ENCODE measurements around the gene SH2D5. TPM values are rescaled to one million over a fixed set of nuclear protein-coding genes. Genes with fewer than 3 reads are reported as not detected.
"Not testable (repeated sequence)": the region's sequence is repeated elsewhere in the genome, so short reads cannot be mapped to it uniquely, and the experiment has no call there.

SH2D5 gene
- total RNA-seq, 1 donor from 2014 or later = 5.1 TPM

DNA sequence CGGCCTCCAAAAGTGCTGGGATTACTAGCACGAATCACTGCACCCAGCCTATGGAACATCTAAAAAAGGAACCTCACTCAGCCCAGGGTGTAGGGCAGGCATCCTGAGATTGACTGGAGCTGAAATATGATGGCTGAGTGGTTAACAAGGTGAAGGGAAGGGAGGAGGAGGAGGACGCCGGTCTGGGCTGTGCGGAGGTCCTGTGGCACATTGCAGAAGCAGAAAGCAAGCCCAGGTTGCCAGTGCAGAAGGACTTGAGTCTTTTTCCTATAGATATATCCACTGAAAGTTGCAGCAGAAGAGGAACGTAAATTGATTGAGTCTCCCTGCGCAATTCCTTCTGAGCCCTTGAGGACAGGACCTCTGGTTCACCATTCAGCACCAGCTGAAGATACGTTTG lies 13.2 kb downstream of the SH2D5 start:
- Mint-ChIP-seq H3K4me1 (peaks cover 16% of the 10 kb centered on the region), H3K36me3 (no peaks in the 10 kb centered on the region), H3K9me3 (no peaks in the 10 kb centered on the region), H3K4me3 (peak overlapping the region; percentile 84), H3K27me3 (ENCODE audit: insufficient read depth, low read depth) (peaks cover 12% of the 10 kb centered on the region), H3K27ac (no peak overlapping the region)
- no peak overlapping the region for H3K4me3 ChIP-seq
- H3K4me1 ChIP-seq = no peaks in the 10 kb centered on the region
- peaks cover 4% of the 10 kb centered on the region for H3F3A ChIP-seq (ENCODE audit: low read depth)
- no peak overlapping the region for H3K27ac ChIP-seq
- no peak overlapping the region for H3K4me2 ChIP-seq
- DNase-seq (ENCODE audit: low spot score) = no peak
- no peak overlapping the region for H3K9ac ChIP-seq
- H2AFZ ChIP-seq (replicated peaks) = no peak overlapping the region
- H3K36me3 ChIP-seq = no peaks in the 10 kb centered on the region
- no peaks in the 10 kb centered on the region for H3K9me3 ChIP-seq (ENCODE audit: low read depth)
- no peaks in the 10 kb centered on the region for H4K20me1 ChIP-seq (ENCODE audit: low read depth)
- H3K79me2 ChIP-seq (ENCODE audit: low read depth) = no peaks in the 10 kb centered on the region
- H3K27me3 ChIP-seq = peaks cover 35% of the 10 kb centered on the region
- TF ChIP-seq EZH2phosphoT487 (IDR thresholded peaks at IDR 0.05) = no peak

DNA sequence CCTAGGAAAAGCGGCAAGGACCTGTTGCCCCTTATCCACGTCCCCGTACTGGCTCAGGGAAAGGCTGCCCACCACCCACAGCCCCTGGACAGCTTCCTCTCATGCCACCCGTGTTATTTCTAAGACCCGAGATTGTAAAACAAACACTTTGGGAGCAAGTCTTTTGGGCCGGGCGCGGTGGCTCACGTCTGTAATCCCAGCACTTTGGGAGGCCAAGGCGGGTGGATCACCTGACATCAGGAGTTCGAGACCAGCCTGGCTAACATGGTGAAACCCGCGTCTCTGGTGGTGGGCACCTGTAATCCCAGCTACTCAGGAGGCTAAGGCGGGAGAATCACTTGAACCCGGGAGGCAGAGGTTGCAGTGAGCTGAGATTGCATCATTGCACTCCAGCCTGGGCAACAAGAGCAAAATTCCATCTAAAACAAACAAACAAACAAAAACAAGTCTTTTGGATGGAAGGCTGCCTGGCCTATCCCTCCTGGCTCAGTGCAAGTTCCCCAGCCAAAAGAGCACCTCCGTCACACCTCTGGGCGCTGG lies 14.1 kb downstream of the SH2D5 start:
- peak overlapping the region; percentile 84 for H3K4me3 Mint-ChIP-seq

DNA sequence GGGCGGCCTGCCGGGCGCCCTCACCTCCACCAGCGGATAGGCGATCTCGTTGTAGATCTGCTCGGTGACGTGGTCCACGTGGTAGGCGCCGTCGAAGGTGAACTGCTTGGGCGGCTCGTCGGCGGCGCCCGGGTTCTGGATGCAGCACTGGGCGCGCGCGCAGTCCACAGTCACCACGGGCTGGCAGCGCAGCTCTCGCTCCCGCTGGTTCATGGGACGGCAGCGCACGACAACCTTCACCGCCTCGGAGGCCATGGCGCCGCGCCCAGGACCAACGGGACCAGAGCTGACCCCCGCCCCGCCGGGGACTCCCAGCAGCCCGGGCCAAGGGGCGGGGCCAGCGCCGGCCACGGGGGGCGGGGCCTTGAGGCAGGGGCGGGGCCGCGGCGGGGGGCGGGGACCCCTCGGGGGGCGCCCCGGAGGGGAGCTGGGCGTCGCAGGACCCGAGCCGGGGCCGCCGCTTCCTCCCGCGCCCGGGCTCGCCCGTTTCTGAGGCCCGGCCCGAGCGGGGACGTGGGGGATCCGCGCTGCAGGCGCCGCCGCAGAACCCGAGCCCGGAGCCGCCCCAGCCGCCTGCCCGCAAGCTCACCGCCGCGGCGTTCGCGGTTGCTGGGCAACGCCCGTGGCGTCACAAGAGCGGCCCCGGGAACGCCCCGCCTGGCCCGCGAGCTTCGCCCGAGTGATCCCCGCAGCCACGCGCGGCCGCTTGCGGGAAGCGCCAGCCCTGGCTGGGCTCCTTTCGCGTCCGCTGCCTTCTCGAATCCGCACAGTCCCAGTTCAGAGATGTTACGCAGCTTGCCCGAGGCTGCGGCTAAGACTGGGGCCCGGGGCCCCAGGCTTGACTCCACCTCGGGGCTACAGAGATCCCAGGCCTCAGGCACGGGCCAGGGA lies 14.8 kb downstream of the SH2D5 start, which contains the start of gene KIF17:
Gene KIF17 (minus strand): TSS at position 556 of the 891 bp plus-strand sequence. CDS start 301 bp downstream, at position 255.
- no peaks in the 10 kb centered on the region for H3K79me2 ChIP-seq (ENCODE audit: low read depth)
- no peak within 1 kb of the TSS for H3K27ac ChIP-seq
- H3K36me3 Mint-ChIP-seq = no peaks in the 10 kb centered on the region
- H2AFZ ChIP-seq (replicated peaks) = peak within 1 kb of the TSS; percentile 27
- DNase-seq (ENCODE audit: low spot score) = peak; percentile 95
- H3K4me3 ChIP-seq = peak within 1 kb of the TSS; percentile 48
- H3K4me2 ChIP-seq = peak within 1 kb of the TSS; percentile 78
- H3F3A ChIP-seq (ENCODE audit: low read depth) = peaks cover 4% of the 10 kb centered on the region
- no peak within 1 kb of the TSS for H3K9ac ChIP-seq
- H3K9me3 ChIP-seq (ENCODE audit: low read depth) = no peaks in the 10 kb centered on the region
- no peaks in the 10 kb centered on the region for H3K4me1 ChIP-seq
- H3K4me3 Mint-ChIP-seq = peak within 1 kb of the TSS; percentile 84
- H3K27me3 Mint-ChIP-seq (ENCODE audit: insufficient read depth, low read depth) = peaks cover 15% of the 10 kb centered on the region
- H3K27me3 ChIP-seq = peaks cover 35% of the 10 kb centered on the region
- TF ChIP-seq EZH2 (IDR thresholded peaks at IDR 0.05) = no peak
- TF ChIP-seq, protein P1, sequence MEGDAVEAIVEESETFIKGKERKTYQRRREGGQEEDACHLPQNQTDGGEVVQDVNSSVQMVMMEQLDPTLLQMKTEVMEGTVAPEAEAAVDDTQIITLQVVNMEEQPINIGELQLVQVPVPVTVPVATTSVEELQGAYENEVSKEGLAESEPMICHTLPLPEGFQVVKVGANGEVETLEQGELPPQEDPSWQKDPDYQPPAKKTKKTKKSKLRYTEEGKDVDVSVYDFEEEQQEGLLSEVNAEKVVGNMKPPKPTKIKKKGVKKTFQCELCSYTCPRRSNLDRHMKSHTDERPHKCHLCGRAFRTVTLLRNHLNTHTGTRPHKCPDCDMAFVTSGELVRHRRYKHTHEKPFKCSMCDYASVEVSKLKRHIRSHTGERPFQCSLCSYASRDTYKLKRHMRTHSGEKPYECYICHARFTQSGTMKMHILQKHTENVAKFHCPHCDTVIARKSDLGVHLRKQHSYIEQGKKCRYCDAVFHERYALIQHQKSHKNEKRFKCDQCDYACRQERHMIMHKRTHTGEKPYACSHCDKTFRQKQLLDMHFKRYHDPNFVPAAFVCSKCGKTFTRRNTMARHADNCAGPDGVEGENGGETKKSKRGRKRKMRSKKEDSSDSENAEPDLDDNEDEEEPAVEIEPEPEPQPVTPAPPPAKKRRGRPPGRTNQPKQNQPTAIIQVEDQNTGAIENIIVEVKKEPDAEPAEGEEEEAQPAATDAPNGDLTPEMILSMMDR (IDR thresholded peaks at IDR 0.05) = no peak
- TF ChIP-seq EZH2phosphoT487 (IDR thresholded peaks at IDR 0.05) = no peak
- no peaks in the 10 kb centered on the region for H3K36me3 ChIP-seq
- no peaks in the 10 kb centered on the region for H3K9me3 Mint-ChIP-seq
- H4K20me1 ChIP-seq (ENCODE audit: low read depth) = no peaks in the 10 kb centered on the region
- H3K27ac Mint-ChIP-seq = peak within 1 kb of the TSS; percentile 67
- H3K4me1 Mint-ChIP-seq = peaks cover 16% of the 10 kb centered on the region

More for the DNA sequence above, 14.1 kb downstream of the SH2D5 start:
- DNase-seq (ENCODE audit: low spot score); H3K79me2 ChIP-seq (ENCODE audit: low read depth); H3F3A ChIP-seq (ENCODE audit: low read depth); H3K4me1 ChIP-seq; H3K9ac ChIP-seq; H3K36me3 ChIP-seq; H3K9me3 Mint-ChIP-seq; H3K9me3 ChIP-seq (ENCODE audit: low read depth); H2AFZ ChIP-seq (replicated peaks); H3K27ac ChIP-seq; H3K36me3 Mint-ChIP-seq; H4K20me1 ChIP-seq (ENCODE audit: low read depth): not testable (repeated sequence)
- peak overlapping the region; percentile 67 for H3K27ac Mint-ChIP-seq
- peak overlapping the region; percentile 78 for H3K4me2 ChIP-seq
- H3K27me3 ChIP-seq = peaks cover 35% of the 10 kb centered on the region
- peak overlapping the region; percentile 48 for H3K4me3 ChIP-seq
- peaks cover 16% of the 10 kb centered on the region for H3K4me1 Mint-ChIP-seq
- H3K27me3 Mint-ChIP-seq (ENCODE audit: insufficient read depth, low read depth) = peaks cover 14% of the 10 kb centered on the region

DNA sequence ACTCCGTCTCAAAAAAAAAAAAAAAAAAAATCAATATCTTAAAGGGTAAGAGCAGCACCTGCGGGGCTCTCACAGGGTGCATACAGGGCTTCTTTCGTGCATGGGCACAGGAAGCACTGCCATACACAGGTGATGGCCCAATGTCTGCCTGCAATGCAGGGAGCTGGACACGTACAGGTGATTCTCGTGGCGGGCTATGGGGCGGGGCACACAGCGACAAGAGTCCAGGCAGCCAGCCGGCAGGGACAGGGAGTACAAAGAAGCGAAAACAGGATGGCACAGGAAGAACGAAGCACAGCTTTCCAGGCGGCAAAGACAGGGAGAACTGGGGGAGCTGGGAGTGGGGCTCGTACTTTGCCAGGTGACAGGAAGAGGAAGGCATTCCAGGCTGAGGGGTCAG lies 16.3 kb downstream of the SH2D5 start:
- no peak overlapping the region for H2AFZ ChIP-seq (replicated peaks)
- Mint-ChIP-seq H3K27ac (no peak overlapping the region), H3K27me3 (ENCODE audit: insufficient read depth, low read depth) (peaks cover 15% of the 10 kb centered on the region), H3K9me3 (no peaks in the 10 kb centered on the region), H3K4me3 (peak overlapping the region; percentile 81), H3K36me3 (no peaks in the 10 kb centered on the region), H3K4me1 (peaks cover 24% of the 10 kb centered on the region)
- no peaks in the 10 kb centered on the region for H4K20me1 ChIP-seq (ENCODE audit: low read depth)
- peaks cover 35% of the 10 kb centered on the region for H3K27me3 ChIP-seq
- H3K4me3 ChIP-seq = no peak overlapping the region
- H3K9ac ChIP-seq = no peak overlapping the region
- no peaks in the 10 kb centered on the region for H3K9me3 ChIP-seq (ENCODE audit: low read depth)
- no peak overlapping the region for H3K4me2 ChIP-seq
- DNase-seq (ENCODE audit: low spot score) = no peak
- peaks cover 4% of the 10 kb centered on the region for H3F3A ChIP-seq (ENCODE audit: low read depth)
- no peaks in the 10 kb centered on the region for H3K79me2 ChIP-seq (ENCODE audit: low read depth)
- H3K36me3 ChIP-seq = no peaks in the 10 kb centered on the region
- TF ChIP-seq EZH2phosphoT487 (IDR thresholded peaks at IDR 0.05) (no peak), EZH2 (IDR thresholded peaks at IDR 0.05) (no peak)
- TF ChIP-seq, protein P1 (IDR thresholded peaks at IDR 0.05) = no peak
- H3K4me1 ChIP-seq = no peaks in the 10 kb centered on the region
- H3K27ac ChIP-seq = no peak overlapping the region
